ENCODE measurements around the gene RMP24.

The RMP24 gene

DNA sequence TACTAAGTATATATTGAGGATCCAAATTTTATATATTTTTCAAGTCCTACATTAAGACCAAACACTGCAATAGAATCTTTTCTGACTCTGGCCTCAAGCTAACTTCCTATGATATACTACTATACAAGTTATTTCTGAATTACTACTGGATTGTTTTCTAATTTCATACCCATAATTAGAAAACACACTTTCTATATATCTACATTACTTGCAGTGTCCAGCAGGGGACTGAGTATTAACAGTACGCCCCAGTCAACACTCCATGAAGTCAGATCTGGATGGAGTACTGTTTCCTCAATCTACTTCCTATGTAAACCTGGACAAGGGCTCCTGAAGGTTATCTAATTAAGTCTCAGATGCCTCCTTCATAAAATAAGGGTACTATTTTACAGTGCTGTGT, 26.5 kb downstream of the RMP24 start:
- no peak overlapping the region for H3K4me3 ChIP-seq (ENCODE audit: low read length)
- TF ChIP-seq, protein P1, sequence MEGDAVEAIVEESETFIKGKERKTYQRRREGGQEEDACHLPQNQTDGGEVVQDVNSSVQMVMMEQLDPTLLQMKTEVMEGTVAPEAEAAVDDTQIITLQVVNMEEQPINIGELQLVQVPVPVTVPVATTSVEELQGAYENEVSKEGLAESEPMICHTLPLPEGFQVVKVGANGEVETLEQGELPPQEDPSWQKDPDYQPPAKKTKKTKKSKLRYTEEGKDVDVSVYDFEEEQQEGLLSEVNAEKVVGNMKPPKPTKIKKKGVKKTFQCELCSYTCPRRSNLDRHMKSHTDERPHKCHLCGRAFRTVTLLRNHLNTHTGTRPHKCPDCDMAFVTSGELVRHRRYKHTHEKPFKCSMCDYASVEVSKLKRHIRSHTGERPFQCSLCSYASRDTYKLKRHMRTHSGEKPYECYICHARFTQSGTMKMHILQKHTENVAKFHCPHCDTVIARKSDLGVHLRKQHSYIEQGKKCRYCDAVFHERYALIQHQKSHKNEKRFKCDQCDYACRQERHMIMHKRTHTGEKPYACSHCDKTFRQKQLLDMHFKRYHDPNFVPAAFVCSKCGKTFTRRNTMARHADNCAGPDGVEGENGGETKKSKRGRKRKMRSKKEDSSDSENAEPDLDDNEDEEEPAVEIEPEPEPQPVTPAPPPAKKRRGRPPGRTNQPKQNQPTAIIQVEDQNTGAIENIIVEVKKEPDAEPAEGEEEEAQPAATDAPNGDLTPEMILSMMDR (conservative IDR thresholded peaks at IDR 0.05; ENCODE audit: low read length) = peak; percentile 30; the same call in 1 of the 2 replicates
- no peak for DNase-seq (ENCODE audit: low read depth)

DNA sequence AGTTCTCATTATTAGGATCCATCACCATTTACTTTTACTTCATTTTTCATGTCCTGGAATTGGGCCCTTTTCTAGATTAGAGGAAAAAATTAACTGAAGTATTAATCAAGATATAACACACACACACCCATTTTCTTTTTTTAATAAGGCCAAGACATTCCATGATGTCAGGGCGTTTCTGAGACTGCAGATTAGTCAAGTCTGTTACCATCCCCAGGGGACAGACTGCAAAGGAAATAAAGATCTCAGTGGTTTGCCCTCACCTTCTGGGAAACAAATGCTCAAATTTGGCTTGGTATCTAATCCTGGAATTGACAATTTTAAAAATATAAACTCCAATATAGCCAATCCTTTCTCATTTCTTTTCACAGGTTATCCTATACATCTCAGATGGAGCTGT, 27.4 kb downstream of the RMP24 start:
- TF ChIP-seq, protein P1 (conservative IDR thresholded peaks at IDR 0.05; ENCODE audit: low read length) = no peak
- peak; percentile 27 for DNase-seq (ENCODE audit: low read depth)
- no peak overlapping the region for H3K4me3 ChIP-seq (ENCODE audit: low read length)

DNA sequence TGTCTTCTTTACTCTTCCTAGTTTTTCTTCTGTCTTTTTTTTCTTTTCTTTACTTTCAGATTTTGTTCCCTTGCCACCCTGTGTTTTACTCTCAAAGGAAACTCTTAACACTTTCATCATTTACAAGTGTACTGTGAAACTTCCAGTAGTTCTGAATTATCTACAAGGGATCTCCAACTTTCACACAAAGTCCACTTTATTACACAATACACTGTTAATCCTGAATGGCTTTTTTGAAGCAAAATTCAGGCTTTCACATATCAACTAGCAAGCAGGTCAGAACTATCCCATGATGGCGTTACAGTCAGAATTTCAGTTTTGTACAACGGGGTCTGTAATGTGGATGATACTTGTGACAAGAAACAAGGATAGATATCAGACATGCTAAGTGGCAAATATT, 34.5 kb downstream of the RMP24 start:
- TF ChIP-seq, protein P1 (conservative IDR thresholded peaks at IDR 0.05; ENCODE audit: low read length) = no peak
- no peak for DNase-seq (ENCODE audit: low read depth)
- no peak overlapping the region for H3K4me3 ChIP-seq (ENCODE audit: low read length)

DNA sequence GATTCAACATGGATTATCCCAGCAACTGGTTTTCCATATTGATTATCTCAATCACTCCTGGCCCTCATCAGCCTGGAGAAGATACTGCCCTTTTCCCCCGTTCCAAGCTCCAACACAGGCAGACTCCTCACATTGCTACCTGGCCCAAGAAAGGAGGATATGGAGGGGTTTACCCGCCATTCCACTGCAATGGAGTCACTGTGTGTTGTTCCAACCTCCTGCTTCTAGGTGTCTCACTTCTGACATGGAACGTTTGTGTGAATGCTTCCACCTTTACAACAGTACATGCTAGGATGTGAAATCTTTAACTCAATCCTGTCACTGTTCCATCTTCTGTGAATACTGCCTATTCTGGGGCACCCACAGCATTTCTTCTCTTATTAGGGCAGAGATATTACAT, 36.7 kb downstream of the RMP24 start:
- TF ChIP-seq, protein P1 (conservative IDR thresholded peaks at IDR 0.05; ENCODE audit: low read length) = no peak
- DNase-seq (ENCODE audit: low read depth) = no peak
- no peak overlapping the region for H3K4me3 ChIP-seq (ENCODE audit: low read length)

DNA sequence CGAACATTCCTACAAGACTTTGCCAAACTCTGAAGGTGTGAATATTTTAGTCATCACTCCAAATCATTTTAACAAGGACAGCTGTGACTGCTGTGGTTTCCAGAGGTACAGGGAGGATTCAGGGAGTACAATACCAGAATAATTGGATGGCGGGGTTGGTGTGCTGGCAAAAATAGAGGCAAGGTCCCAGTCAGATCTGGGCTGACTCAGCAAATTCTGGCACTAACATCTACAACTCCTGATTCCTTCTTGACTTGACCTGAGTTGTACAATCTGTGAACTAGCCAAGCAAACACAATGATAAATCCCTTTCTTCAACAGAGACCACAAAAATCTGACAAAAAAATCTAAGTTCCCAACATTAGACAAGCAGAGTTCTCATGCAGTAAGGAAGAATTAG, 40.4 kb downstream of the RMP24 start:
- TF ChIP-seq, protein P1 (conservative IDR thresholded peaks at IDR 0.05; ENCODE audit: low read length) = no peak
- H3K4me3 ChIP-seq (ENCODE audit: low read length) = no peak overlapping the region
- peak; percentile 33 for DNase-seq (ENCODE audit: low read depth)

DNA sequence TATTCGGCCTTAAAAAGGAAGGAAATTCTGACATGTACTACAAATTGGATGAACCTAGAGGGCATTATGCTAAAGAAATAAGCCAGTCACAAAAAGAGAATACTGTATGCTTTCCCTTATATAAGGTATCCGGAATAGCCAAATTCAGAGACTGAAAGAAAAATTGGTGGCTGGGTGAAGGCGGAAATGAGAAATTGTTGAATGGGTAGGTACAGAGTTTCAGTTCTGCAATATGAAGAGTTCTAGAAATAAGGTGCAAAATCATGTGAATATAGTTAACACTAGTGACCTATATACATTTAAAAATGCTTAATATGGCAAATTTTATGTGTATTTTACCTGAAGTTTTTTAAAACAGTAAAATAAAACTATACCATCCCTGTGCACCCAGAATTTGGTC, 43.1 kb downstream of the RMP24 start:
- H3K4me3 ChIP-seq (ENCODE audit: low read length) = no peak overlapping the region
- TF ChIP-seq, protein P1 (conservative IDR thresholded peaks at IDR 0.05; ENCODE audit: low read length) = no peak
- no peak for DNase-seq (ENCODE audit: low read depth)

DNA sequence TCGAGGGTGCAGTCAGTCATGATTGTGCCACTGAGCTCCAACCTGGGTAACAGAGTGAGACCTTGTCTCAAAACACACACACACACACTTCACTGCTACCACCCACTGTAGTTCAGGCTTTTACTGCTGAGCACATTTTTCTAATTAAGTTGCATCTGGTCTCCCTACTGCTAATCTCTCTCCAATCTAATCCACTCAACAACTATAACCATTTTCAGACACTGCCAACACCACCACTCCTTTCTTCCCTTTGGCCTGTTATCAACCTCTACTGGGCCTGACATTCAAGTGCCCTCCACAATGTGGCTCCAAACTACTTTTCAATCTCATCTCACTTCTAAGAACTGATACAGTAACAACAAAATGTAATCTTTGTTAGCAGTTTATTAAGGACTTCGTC, 44.8 kb downstream of the RMP24 start:
- H3K4me3 ChIP-seq (ENCODE audit: low read length) = no peak overlapping the region
- TF ChIP-seq, protein P1 (conservative IDR thresholded peaks at IDR 0.05; ENCODE audit: low read length) = no peak
- DNase-seq (ENCODE audit: low read depth) = peak; percentile 40

Data from AG10803 (cell line).